Esophagus (tissue), 2 donors: Measurements from ENCODE around the gene PIP5K1C. TPM values are rescaled to one million over a fixed set of nuclear protein-coding genes. Genes with fewer than 3 reads are reported as not detected.
"Not testable (repeated sequence)": the region's sequence is repeated elsewhere in the genome, so short reads cannot be mapped to it uniquely, and the experiment has no call there.

Source experiments
- H3K27ac ChIP-seq, 2 donors: one replicate each; pipeline ENCODE4 v1.5.1; 2013; ENCODE audit warnings: low read depth in 2 of 2, mild to moderate bottlenecking in 2 of 2, inconsistent platforms in 1 of 2, low read length in 1 of 2, moderate library complexity in 1 of 2
- H3K27me3 ChIP-seq, 2 donors: one replicate each; pipeline ENCODE4 v1.6.1; 2013; ENCODE audit warnings: low read length in 2 of 2, control low read depth in 1 of 2, mild to moderate bottlenecking in 1 of 2; ENCODE audit not compliant: insufficient read depth in 2 of 2, control insufficient read depth in 1 of 2
- H3K36me3 ChIP-seq, 2 donors: one replicate each; pipeline ENCODE4 v1.6.1; 2013; ENCODE audit warnings: low read length in 1 of 2; ENCODE audit not compliant: control insufficient read depth in 2 of 2, insufficient read depth in 2 of 2
- H3K4me1 ChIP-seq, 2 donors: one replicate each; pipeline ENCODE4 v1.6.1; 2013; ENCODE audit warnings: low read length in 1 of 2; ENCODE audit not compliant: control insufficient read depth in 2 of 2, insufficient read depth in 2 of 2
- H3K4me3 ChIP-seq, 2 donors: one replicate each; pipeline ENCODE4 v1.5.1; 2013; ENCODE audit warnings: low read length in 2 of 2, mild to moderate bottlenecking in 2 of 2, low read depth in 1 of 2, moderate library complexity in 1 of 2
- H3K9me3 ChIP-seq, 2 donors: one replicate each; pipeline ENCODE4 v1.6.1; 2013; ENCODE audit warnings: mild to moderate bottlenecking in 2 of 2, low read depth in 1 of 2, low read length in 1 of 2, moderate library complexity in 1 of 2; ENCODE audit not compliant: control insufficient read depth in 2 of 2, insufficient read depth in 1 of 2
- WGBS, 2 donors: extraction: QIAGEN DNeasy Blood & Tissue Kit; methylation state at CpG; one replicate each; pipeline ENCODE4 v1.1.7; 2013; 5-methylcytosine and 5-hydroxymethylcytosine counted together
- polyA plus RNA-seq, 2 donors: library from polyadenylated mRNA; stranded (reverse); fragments of 200-250 nt; gene quantifications; one replicate each; pipeline ENCODE4 v1.2.3, GENCODE V29; 2013
- donor health status: healthy with polysubstance abuse.
- donor health status: Bipolar disorder and iron deficiency.

Gene PIP5K1C
- polyA plus RNA-seq, 2 donors: 10.4 to 18.1 TPM

DNA sequence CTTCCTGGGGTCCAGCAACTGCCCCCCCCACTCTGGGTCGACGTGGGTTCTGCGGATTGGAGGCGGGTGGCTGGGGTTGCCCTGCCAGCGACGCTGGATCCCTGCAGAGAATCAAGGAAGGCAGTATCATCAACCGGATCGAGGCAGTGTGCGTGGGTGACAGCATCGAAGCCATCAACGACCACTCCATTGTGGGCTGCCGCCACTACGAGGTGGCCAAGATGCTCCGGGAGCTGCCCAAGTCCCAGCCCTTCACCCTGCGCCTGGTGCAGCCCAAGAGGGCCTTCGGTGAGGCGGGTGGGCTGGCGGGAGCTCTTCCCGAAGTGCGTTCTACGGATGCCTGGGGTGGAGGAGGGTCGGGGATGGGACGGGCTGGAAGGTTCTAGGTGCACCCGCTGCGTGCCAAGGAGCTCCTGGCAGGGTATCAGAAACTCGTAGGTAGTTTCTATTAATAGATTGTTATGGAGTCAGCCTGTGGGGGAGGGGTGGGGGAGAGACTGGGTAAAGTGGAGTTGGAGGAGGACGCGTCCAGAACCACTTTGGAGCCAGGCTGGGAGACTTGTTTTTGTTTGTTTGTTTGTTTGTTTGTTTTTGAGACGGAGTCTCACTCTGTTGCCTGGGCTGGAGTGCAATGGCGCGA is 113.4 kb downstream of the PIP5K1C start:
- H3K4me1 ChIP-seq: no peaks in the 10 kb centered on the region
- no peak overlapping the region for H3K27ac ChIP-seq
- 58 to 60% methylated on average over 31 of the region's 31 CpGs for WGBS, 2 donors
- no peak overlapping the region for H3K4me3 ChIP-seq
- H3K27me3 ChIP-seq: no peaks in the 10 kb centered on the region
- H3K9me3 ChIP-seq: peaks cover 0 to 2% of the 10 kb centered on the region in 2 donors
- no peaks in the 10 kb centered on the region for H3K36me3 ChIP-seq

DNA sequence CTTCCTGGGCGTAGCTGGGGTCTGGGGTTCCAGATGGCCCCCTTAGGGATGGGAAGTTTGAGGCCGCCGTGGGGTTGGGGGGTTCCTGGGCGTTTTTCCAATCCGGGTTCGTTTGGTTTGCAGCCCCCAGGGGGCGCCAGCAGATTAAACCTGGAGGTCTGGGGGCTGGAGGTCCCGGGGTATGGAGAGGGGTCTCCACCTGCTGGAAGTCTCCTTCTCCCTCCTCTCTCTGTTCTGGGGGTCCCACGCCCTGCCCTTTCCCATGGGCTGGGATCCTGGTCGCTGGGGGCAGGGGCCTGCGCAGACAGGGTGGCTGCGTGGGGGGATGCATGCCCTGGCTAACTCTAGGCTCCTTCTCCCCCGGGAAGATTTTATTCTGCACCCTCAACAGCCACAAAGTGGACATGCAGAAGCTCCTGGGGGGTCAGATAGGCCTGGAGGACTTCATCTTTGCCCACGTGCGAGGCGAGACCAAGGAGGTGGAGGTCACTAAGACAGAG is 114.1 kb downstream of the PIP5K1C start:
- no peak overlapping the region for H3K27ac ChIP-seq
- H3K9me3 ChIP-seq: no peaks in the 10 kb centered on the region
- H3K4me1 ChIP-seq: no peaks in the 10 kb centered on the region
- no peaks in the 10 kb centered on the region for H3K36me3 ChIP-seq
- H3K4me3 ChIP-seq: no peak overlapping the region
- 28 to 31% methylated on average over 16 of the region's 16 CpGs for WGBS, 2 donors
- no peaks in the 10 kb centered on the region for H3K27me3 ChIP-seq

DNA sequence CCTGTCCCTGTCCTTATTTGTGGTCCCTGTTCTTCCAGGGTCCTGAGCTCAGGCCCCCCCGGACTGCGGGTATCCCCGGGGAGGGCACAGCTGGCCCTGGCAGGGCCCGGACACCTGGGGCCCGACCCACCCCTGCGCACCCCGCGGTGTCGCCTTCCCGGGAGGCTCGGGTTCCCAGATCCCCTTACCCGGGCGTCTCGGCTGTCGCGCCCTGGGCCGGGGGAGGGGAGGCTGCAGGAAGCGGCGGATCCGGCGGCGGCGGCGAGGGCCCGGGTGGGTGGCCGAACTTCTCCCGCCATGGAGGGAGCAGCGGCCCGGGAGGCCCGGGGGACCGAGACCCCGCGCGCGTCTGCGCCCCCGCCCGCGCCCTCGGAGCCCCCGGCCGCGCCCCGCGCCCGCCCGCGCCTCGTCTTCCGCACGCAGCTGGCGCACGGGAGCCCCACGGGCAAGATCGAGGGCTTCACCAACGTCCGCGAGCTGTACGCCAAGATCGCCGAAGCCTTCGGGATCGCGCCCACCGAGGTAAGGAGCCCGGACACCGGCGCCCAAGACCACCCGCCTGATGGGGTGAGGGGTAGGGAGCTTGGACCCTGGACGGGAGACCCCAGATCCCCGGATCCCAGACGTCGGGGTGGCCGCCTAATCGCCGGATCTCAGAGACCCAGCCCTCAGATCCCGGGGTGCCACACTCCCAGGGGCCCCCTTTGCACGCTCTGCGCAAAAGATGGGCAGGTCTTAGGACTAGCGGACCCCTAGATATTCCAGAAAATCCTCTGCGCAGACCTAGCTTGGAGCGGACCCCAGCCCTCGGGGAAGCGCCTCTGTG is 114.8 kb downstream of the PIP5K1C start, which contains the start of gene GIPC3:
Gene GIPC3, plus strand, starts transcription at position 178 of the 826 bp plus-strand sequence. Its CDS starts 120 bp downstream, at position 298.
- H3K36me3 ChIP-seq: no peaks in the 10 kb centered on the region
- H3K27ac ChIP-seq: no peak within 1 kb of the TSS
- no peaks in the 10 kb centered on the region for H3K9me3 ChIP-seq
- H3K4me1 ChIP-seq: no peaks in the 10 kb centered on the region
- 4 to 5% methylated on average over 71 to 84 of the region's 84 CpGs for WGBS, 2 donors
- H3K27me3 ChIP-seq: no peaks in the 10 kb centered on the region
- peak within 1 kb of the TSS; percentile 4 to 20 for H3K4me3 ChIP-seq

DNA sequence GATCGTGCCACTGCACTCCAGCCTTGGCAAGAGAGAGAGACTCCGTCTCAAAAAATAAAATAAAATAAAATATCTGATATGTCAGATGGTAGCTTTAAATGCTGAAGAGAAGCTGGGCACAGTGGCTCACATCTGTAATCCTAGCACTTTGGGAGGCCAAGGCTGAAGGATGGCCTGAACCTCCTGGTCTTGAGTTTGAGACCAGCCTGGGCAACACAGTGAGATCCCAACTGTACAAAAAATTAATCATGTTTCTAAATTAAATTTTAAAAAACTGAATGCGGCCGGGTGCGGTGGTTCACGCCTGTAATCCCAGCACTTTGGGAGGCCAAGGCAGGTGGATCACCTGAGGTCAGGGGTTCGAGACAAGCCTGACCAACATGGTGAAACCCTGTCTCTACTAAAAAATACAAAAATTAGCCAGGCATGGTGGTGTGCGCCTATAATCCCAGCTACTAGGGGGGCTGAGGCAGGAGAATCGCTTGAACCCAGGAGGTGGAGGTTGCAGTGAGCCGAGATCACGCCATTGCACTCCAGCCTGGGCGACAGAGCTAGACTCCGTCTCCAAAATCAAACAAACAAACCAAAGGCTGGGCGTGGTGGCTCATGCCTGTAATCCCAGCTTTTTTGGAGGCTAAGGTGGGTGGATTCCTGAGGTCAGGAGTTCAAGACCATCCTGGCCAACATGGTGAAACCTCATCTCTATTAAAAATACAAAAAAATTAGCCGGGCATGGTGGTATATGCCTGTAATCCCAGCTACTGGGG is 116.0 kb downstream of the PIP5K1C start:
- WGBS, 2 donors: 83 to 85% methylated on average over 15 of the region's 15 CpGs
- H3K4me3 ChIP-seq, H3K9me3 ChIP-seq, H3K27ac ChIP-seq, H3K4me1 ChIP-seq, H3K36me3 ChIP-seq, H3K27me3 ChIP-seq: not testable (repeated sequence)

DNA sequence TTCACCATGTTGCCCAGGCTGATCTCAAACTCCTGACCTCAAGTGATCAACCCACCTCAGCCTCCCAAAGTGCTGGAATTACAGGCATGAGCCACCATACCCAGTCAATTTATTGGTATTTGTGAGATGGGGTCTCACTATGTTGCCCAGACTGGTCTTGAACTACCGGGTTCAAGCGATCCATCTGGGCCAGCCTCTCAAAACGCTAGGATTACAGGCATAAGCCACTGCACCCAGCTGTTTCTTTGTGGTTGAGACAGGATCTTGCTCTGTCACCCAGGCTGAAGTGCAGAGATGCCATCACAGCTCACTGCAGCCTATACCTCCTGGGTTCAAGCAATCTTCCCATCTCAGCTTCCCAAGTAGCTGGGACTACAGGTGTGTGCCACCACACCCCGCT is 118.5 kb downstream of the PIP5K1C start:
- not testable (repeated sequence) for H3K9me3 ChIP-seq, H3K4me3 ChIP-seq, H3K4me1 ChIP-seq, H3K27ac ChIP-seq, H3K36me3 ChIP-seq, H3K27me3 ChIP-seq
- 88% methylated on average over 4 of the region's 4 CpGs for WGBS, 2 donors

Other genes with a start within 250 kb of the PIP5K1C start
- under 1 TPM; 0.02 to 0.29 TPM for gene SMIM24, start 219.9 kb downstream of the PIP5K1C start, polyA plus RNA-seq
- gene SMIM44, start 217.0 kb downstream of the PIP5K1C start, polyA plus RNA-seq: not detected
- 10 to 100 TPM; 14.9 to 16.7 TPM for gene DOHH, start 199.8 kb downstream of the PIP5K1C start, polyA plus RNA-seq
- 10 to 100 TPM; 23.0 to 28.0 TPM for gene FZR1, start 194.2 kb downstream of the PIP5K1C start, polyA plus RNA-seq
- gene TEKTIP1, start 161.3 kb downstream of the PIP5K1C start, polyA plus RNA-seq: under 1 TPM; 0.08 to 0.41 TPM
- 10 to 100 TPM; 26.8 to 27.5 TPM for gene MFSD12, start 142.9 kb downstream of the PIP5K1C start, polyA plus RNA-seq
- gene HMG20B, start 127.5 kb downstream of the PIP5K1C start, polyA plus RNA-seq: 10 to 100 TPM; 62.1 to 68.4 TPM
- gene GIPC3, start 115.0 kb downstream of the PIP5K1C start, polyA plus RNA-seq: under 1 TPM; 0.53 to 0.57 TPM
- gene TBXA2R, start 93.6 kb downstream of the PIP5K1C start, polyA plus RNA-seq: under 1 TPM; 0.59 to 0.64 TPM
- gene CACTIN, start 73.7 kb downstream of the PIP5K1C start, polyA plus RNA-seq: 10 to 100 TPM; 12.4 to 19.3 TPM
- gene TJP3, start 7.9 kb upstream of the PIP5K1C start, polyA plus RNA-seq: 100 to 1,000 TPM in 1 of 2 donors, 10 to 100 TPM in 1; 44.5 to 118 TPM
- gene APBA3, start 61.2 kb upstream of the PIP5K1C start, polyA plus RNA-seq: 10 to 100 TPM; 12.1 to 16.3 TPM
- gene MRPL54, start 62.2 kb upstream of the PIP5K1C start, polyA plus RNA-seq: 10 to 100 TPM; 80.0 to 83.8 TPM
- gene RAX2, start 71.8 kb upstream of the PIP5K1C start, polyA plus RNA-seq: not detected
- 1 to 10 TPM; 2.4 to 2.6 TPM for gene MATK, start 85.9 kb upstream of the PIP5K1C start, polyA plus RNA-seq
- under 1 TPM in 1 of 2 donors, not detected in 1; 0.02 TPM for gene ZFR2, start 168.6 kb upstream of the PIP5K1C start, polyA plus RNA-seq
- not detected for gene ATCAY, start 180.2 kb upstream of the PIP5K1C start, polyA plus RNA-seq
- gene NMRK2, start 232.6 kb upstream of the PIP5K1C start, polyA plus RNA-seq: under 1 TPM; 0.20 to 0.31 TPM